Esophagus muscularis mucosa (tissue), 3 donors: ENCODE measurements around the gene ARHGEF6.

Experiments
- POLR2A ChIP-seq: fragments of 450-650 bp; IDR thresholded peaks from one replicate; pipeline ENCODE4 v1.6.1; 2017; ENCODE audit warnings: antibody characterized with exemption, moderate library complexity, mild to moderate bottlenecking, low read depth
- TF ChIP-seq, protein P1 (sequence below), 3 experiments: fragments of 200-600 bp in 2 of 3; fragments of 450-650 bp in 1 of 3; sonication (generic) in 2 of 3; IDR thresholded peaks; one replicate each; pipeline ENCODE4 v1.5.1; 2017 to 2019; ENCODE audit warnings: antibody characterized with exemption in 3 of 3, mild to moderate bottlenecking in 2 of 3, moderate library complexity in 1 of 3

DNA sequence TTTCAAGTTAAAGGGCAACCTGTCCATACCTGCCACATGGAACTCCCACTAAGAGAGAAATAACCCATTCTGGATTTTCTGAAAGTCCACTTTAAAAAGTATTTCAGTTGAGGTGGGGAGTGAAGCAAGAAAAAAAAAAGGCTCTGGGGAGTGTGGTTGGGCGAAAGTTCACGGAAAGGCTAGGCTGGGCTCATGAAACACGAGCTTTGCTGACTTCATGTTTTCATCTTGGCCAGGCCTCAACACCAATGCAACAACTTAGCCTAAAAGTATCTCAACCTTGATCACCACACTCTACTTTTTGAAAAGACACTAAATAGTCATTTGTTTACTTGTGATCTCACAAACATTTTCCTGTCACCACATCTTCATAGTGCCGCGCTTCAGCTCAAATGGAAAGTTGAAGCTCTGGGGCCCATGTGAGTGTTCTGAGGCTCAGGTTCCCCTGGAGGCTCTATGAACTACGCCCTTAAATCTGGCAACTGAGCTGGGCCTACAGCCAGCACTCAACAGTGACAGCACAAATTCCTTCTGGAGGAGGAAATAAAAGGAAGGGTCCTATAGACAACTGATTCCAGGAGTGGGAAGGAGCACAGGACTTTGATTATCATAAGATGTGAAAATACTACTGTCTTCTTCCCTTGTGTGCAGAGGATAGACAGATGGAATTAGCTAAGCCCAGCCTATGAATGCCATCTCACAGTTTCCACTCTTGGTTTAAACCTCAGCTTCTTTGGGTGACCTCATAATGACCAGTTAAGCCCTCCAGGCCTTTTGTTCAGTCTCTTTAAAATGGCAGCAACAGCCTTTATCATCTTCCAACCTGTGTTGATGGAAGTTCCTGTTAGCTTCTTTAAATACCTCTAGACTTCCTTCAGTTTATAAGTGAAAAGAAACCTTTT is 127.7 kb downstream of the ARHGEF6 start:
- TF ChIP-seq, protein P1, sequence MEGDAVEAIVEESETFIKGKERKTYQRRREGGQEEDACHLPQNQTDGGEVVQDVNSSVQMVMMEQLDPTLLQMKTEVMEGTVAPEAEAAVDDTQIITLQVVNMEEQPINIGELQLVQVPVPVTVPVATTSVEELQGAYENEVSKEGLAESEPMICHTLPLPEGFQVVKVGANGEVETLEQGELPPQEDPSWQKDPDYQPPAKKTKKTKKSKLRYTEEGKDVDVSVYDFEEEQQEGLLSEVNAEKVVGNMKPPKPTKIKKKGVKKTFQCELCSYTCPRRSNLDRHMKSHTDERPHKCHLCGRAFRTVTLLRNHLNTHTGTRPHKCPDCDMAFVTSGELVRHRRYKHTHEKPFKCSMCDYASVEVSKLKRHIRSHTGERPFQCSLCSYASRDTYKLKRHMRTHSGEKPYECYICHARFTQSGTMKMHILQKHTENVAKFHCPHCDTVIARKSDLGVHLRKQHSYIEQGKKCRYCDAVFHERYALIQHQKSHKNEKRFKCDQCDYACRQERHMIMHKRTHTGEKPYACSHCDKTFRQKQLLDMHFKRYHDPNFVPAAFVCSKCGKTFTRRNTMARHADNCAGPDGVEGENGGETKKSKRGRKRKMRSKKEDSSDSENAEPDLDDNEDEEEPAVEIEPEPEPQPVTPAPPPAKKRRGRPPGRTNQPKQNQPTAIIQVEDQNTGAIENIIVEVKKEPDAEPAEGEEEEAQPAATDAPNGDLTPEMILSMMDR (IDR thresholded peaks at IDR 0.05), result no peak
- no peak for TF ChIP-seq POLR2A
